Keratinocyte (primary cell): ENCODE measurements around the gene RAMACL. TPM values are rescaled to one million over a fixed set of nuclear protein-coding genes. Genes with fewer than 3 reads are reported as not detected.

Experiments
- DNase-seq: peaks from one replicate; pipeline ENCODE4 v3.0.0-alpha.2; 2011; ENCODE audit warnings: low read depth, missing footprints, low spot score
- FAIRE-seq: peaks from 2 replicates; lab custom pipeline; 2011; peaks lifted over from hg19 to GRCh38; lab: Jason Lieb, UNC
- H2AFZ ChIP-seq: 2 replicates; pipeline ENCODE4 v1.6.0; 2012; ENCODE audit warnings: low read length, control low read depth, inconsistent platforms; ENCODE audit not compliant: control insufficient read depth
- H3K27ac ChIP-seq: 2 replicates; pipeline ENCODE4 v1.5.1; 2011; ENCODE audit warnings: low read length; ENCODE audit not compliant: control insufficient read depth, insufficient read depth
- H3K27me3 ChIP-seq: 3 replicates; pipeline ENCODE4 v1.6.0; 2011; ENCODE audit warnings: low read length; ENCODE audit not compliant: control insufficient read depth, insufficient read depth; ENCODE audit errors: extremely low read depth
- H3K36me3 ChIP-seq, 2 experiments: 2 replicates in 1 of 2; 3 replicates in 1 of 2; pipeline ENCODE4 v1.5.1; 2011; ENCODE audit warnings: low read length in 2 of 2, mild to moderate bottlenecking in 1 of 2; ENCODE audit not compliant: control insufficient read depth in 2 of 2, insufficient read depth in 2 of 2; ENCODE audit errors: extremely low read depth in 1 of 2
- H3K4me1 ChIP-seq: 3 replicates; pipeline ENCODE4 v1.5.1; 2011; ENCODE audit warnings: low read length; ENCODE audit not compliant: control insufficient read depth, insufficient read depth; ENCODE audit errors: extremely low read depth
- H3K4me2 ChIP-seq: 3 replicates; pipeline ENCODE4 v1.6.0; 2011; ENCODE audit warnings: low read depth, low read length; ENCODE audit not compliant: control insufficient read depth, insufficient read depth; ENCODE audit errors: extremely low read depth
- H3K4me3 ChIP-seq, 3 experiments: fragments of 200-600 bp in 1 of 3; sonication (generic) in 1 of 3; 2 replicates in 2 of 3; 3 replicates in 1 of 3; pipeline ENCODE4 v1.5.1; 2011 to 2016; ENCODE audit warnings: low read length in 3 of 3, mild to moderate bottlenecking in 3 of 3, control low read depth in 2 of 3, inconsistent platforms in 1 of 3, low read depth in 1 of 3, mixed read lengths in 1 of 3, mixed run types in 1 of 3, moderate library complexity in 1 of 3; ENCODE audit not compliant: control insufficient read depth in 2 of 3, insufficient read depth in 2 of 3; ENCODE audit errors: extremely low read depth in 1 of 3
- H3K79me2 ChIP-seq: 2 replicates; pipeline ENCODE4 v1.6.0; 2012; ENCODE audit warnings: low read length; ENCODE audit not compliant: control insufficient read depth, insufficient read depth
- H3K9ac ChIP-seq: 3 replicates; pipeline ENCODE4 v1.6.0; 2011; ENCODE audit warnings: low read length; ENCODE audit not compliant: control insufficient read depth, insufficient read depth; ENCODE audit errors: extremely low read depth
- H3K9me1 ChIP-seq: 3 replicates; pipeline ENCODE4 v1.6.0; 2011; ENCODE audit warnings: low read length; ENCODE audit not compliant: control insufficient read depth, insufficient read depth; ENCODE audit errors: extremely low read depth
- H3K9me3 ChIP-seq: 2 replicates; pipeline ENCODE4 v1.5.1; 2012; ENCODE audit warnings: low read depth, low read length; ENCODE audit not compliant: control insufficient read depth
- H4K20me1 ChIP-seq: 3 replicates; pipeline ENCODE4 v1.6.0; 2011; ENCODE audit warnings: low read length; ENCODE audit not compliant: control insufficient read depth, insufficient read depth; ENCODE audit errors: extremely low read depth
- CTCF ChIP-seq, 3 experiments: IDR thresholded peaks in 1 of 3; conservative IDR thresholded peaks in 1 of 3; optimal IDR thresholded peaks in 1 of 3; 2 replicates in 2 of 3; 3 replicates in 1 of 3; pipeline versions ENCODE3 to v1.5.1; 2011; ENCODE audit warnings: low read length in 3 of 3, mild to moderate bottlenecking in 3 of 3, moderate library complexity in 2 of 3, control low read depth in 1 of 3, inconsistent platforms in 1 of 3; ENCODE audit not compliant: insufficient read depth in 2 of 3; ENCODE audit errors: extremely low read depth in 1 of 3
- EZH2 ChIP-seq: IDR thresholded peaks from one replicate; pipeline ENCODE4 v1.6.1; 2012; ENCODE audit warnings: inconsistent platforms, mild to moderate bottlenecking, low read length, moderate library complexity
- dilution Hi-C: fragments of 300-500 bp; cut with MboI; formaldehyde crosslinking; loops from one replicate; pipeline ENCODE4 v1.7.0; 2020; ENCODE audit warnings: low sequenced_read_pairs; ENCODE audit not compliant: extremely low pct_ligation_motif_present
- polyA plus RNA-seq, 5 experiments: library from polyadenylated mRNA; depleted of rRNA in 3 of 5; stranded (reverse) in 3 of 5; stranded (forward) in 1 of 5; unstranded in 1 of 5; fragments of >200 nt; gene quantifications; 1 replicate in 1 of 5; 2 replicates in 3 of 5; 3 replicates in 1 of 5; pipeline versions ENCODE4 v1.2.1 to v1.2.3, GENCODE V29; 2011 to 2012; ENCODE audit warnings: missing spikeins in 2 of 5, low read depth in 1 of 5, low replicate concordance in 1 of 5

Gene RAMACL
- polyA plus RNA-seq, 1 donor (not counting 4 experiments of a cell fraction or from before 2014, with no cell fraction given) = 5.3 TPM

GRCh38 chr6:166543603-166544295, 42.7 kb downstream of the RAMACL start:
- H3K9me3 ChIP-seq = no peaks in the 10 kb centered on the region

GRCh38 chr6:166542580-166542912, 43.9 kb downstream of the RAMACL start:
- H3K4me2 ChIP-seq = peak overlapping the region; percentile 50
- no peak for DNase-seq
- no peak overlapping the region for H3K9ac ChIP-seq
- H3K79me2 ChIP-seq = no peaks in the 10 kb centered on the region
- H3K9me3 ChIP-seq = no peaks in the 10 kb centered on the region
- FAIRE-seq = no peak
- no peak overlapping the region for H3K4me3 ChIP-seq
- H3K27me3 ChIP-seq = no peaks in the 10 kb centered on the region
- peaks cover 19% of the 10 kb centered on the region for H3K4me1 ChIP-seq
- no peak for TF ChIP-seq CTCF (optimal IDR thresholded peaks at IDR 0.05 in 1 of 3, IDR thresholded peaks at IDR 0.05 in 1 of 3, conservative IDR thresholded peaks at IDR 0.05 in 1 of 3; ENCODE audit: extremely low read depth in 1 of 3, insufficient read depth in 2 of 3, low read length in 3 of 3)
- no peak for TF ChIP-seq EZH2
- no peak overlapping the region for H3K27ac ChIP-seq
- H4K20me1 ChIP-seq = no peaks in the 10 kb centered on the region
- dilution Hi-C loops = no loop called here
- H3K9me1 ChIP-seq = no peaks in the 10 kb centered on the region
- no peak overlapping the region for H2AFZ ChIP-seq
- no peaks in the 10 kb centered on the region for H3K36me3 ChIP-seq

More at GRCh38 chr6:166543603-166544295, 42.7 kb downstream of the RAMACL start:
- Histone ChIP-seq H4K20me1 (no peaks in the 10 kb centered on the region), H3K36me3 (no peaks in the 10 kb centered on the region), H3K27me3 (no peaks in the 10 kb centered on the region), H2AFZ (no peak overlapping the region), H3K9ac (no peak overlapping the region), H3K4me1 (peaks cover 19% of the 10 kb centered on the region), H3K9me1 (no peaks in the 10 kb centered on the region), H3K4me2 (no peak overlapping the region), H3K27ac (no peak overlapping the region), H3K79me2 (no peaks in the 10 kb centered on the region), H3K4me3 (no peak overlapping the region)
- TF ChIP-seq EZH2 (no peak), CTCF (optimal IDR thresholded peaks at IDR 0.05 in 1 of 3, IDR thresholded peaks at IDR 0.05 in 1 of 3, conservative IDR thresholded peaks at IDR 0.05 in 1 of 3; ENCODE audit: extremely low read depth in 1 of 3, insufficient read depth in 2 of 3, low read length in 3 of 3) (no peak)
- DNase-seq = no peak
- dilution Hi-C loops = no loop called here
- no peak for FAIRE-seq
